Activated CD4-positive, alpha-beta T cell treated with anti-CD3 and anti-CD28 coated beads, Interleukin-2, amount 10 ng/mL, durations not matched to agents 24 days and 14 days (primary cell): ENCODE data around the gene DST. TPM values are rescaled to one million over a fixed set of nuclear protein-coding genes. Genes with fewer than 3 reads are reported as not detected.

ENCODE experiments used
- DNase-seq: peaks from one replicate; pipeline ENCODE4 v3.0.0; 2022
- H3K27ac Mint-ChIP-seq: one replicate; pipeline ENCODE4 v1.8.0; 2022; ENCODE audit warnings: mild to moderate bottlenecking, mixed read lengths
- H3K27me3 Mint-ChIP-seq: one replicate; pipeline ENCODE4 v1.8.0; 2022; ENCODE audit warnings: mixed read lengths
- H3K36me3 Mint-ChIP-seq: one replicate; pipeline ENCODE4 v1.8.0; 2022; ENCODE audit warnings: low read depth, mild to moderate bottlenecking, mixed read lengths
- H3K4me1 Mint-ChIP-seq: one replicate; pipeline ENCODE4 v1.8.0; 2021; ENCODE audit warnings: mixed read lengths
- H3K4me3 Mint-ChIP-seq: one replicate; pipeline ENCODE4 v1.8.0; 2022; ENCODE audit warnings: mild to moderate bottlenecking, moderate library complexity, mixed read lengths
- H3K9me3 Mint-ChIP-seq: one replicate; pipeline ENCODE4 v1.8.0; 2021; ENCODE audit warnings: mixed read lengths
- intact Hi-C: fragments of 100-400 bp; cut with micrococcal nuclease; formaldehyde crosslinking; loops from one replicate; pipeline ENCODE4 v1.15.1; 2023
- total RNA-seq: library from RNA; stranded (reverse); gene quantifications from 2 replicates; pipeline ENCODE4 v1.2.3, GENCODE V29; 2022

The DST gene
- total RNA-seq, 1 donor from 2014 or later: 8.0 TPM

GRCh38 chr6:56432194-56432593 is 210.5 kb downstream of the DST start:
- Mint-ChIP-seq H3K27me3 (no peaks in the 10 kb centered on the region), H3K9me3 (peaks cover 4% of the 10 kb centered on the region), H3K36me3 (no peaks in the 10 kb centered on the region), H3K4me3 (no peak overlapping the region), H3K27ac (no peak overlapping the region), H3K4me1 (no peaks in the 10 kb centered on the region)
- intact Hi-C loops: no loop called here
- DNase-seq: no peak

DNA sequence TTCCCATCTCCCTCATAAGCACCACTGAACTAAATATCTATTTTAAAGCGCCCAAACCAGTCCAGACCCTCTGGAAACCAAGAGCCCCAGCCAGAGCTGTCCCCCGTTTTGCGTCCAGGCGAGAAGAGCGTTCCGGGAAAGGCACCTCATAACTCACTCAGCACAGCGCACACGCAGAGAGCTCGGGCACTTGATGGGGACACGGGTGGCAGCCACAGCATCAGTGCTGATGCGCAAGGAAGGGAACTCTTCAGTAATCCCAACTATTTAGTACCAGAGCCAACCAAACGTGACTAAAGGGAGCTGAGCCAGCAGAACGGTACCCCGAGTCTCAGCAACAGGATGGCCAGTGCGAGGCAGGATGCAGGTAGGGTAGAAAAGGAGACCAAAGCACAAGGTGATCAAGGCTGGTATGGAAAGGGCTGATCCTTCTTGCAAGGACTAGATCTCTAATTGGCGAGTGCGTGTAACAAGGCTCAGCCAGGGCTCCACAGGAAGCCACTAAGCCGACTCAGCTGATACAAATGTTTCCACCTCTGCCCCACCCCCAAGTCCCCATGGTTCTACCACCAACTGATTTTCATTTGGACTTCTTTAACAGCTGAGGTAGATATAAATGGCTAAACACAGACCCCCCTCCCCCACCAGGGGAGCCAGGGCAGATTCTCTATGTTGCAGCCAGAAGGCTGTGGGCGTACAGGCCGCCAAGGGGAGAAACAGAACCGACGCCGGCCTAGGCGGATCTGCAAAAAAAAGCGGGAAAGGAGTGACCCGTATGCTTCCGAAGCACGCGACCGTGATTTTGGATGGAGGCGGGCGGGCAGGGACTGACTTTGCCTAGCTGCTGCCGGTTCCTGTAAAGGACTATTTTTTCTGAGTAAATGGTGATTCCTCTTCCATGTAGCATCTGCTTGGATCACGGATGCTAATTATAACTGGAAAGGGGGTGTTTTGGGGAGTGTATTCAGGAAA is 211.8 kb downstream of the DST start:
- no peaks in the 10 kb centered on the region for H3K27me3 Mint-ChIP-seq
- H3K27ac Mint-ChIP-seq: no peak overlapping the region
- H3K4me1 Mint-ChIP-seq: no peaks in the 10 kb centered on the region
- H3K4me3 Mint-ChIP-seq: no peak overlapping the region
- intact Hi-C loops: no loop called here
- no peaks in the 10 kb centered on the region for H3K9me3 Mint-ChIP-seq
- DNase-seq: no peak
- H3K36me3 Mint-ChIP-seq: no peaks in the 10 kb centered on the region

- peaks cover 4% of the 10 kb centered on the region for H3K27me3 Mint-ChIP-seq
- intact Hi-C loops: no loop called here
- no peak overlapping the region for H3K4me3 Mint-ChIP-seq
- no peaks in the 10 kb centered on the region for H3K4me1 Mint-ChIP-seq
- no peaks in the 10 kb centered on the region for H3K9me3 Mint-ChIP-seq
- no peak for DNase-seq
- H3K27ac Mint-ChIP-seq: no peak overlapping the region
- H3K36me3 Mint-ChIP-seq: no peaks in the 10 kb centered on the region
These were observed 218.1 kb downstream of the DST start for GRCh38 chr6:56424542-56425083.

DNA sequence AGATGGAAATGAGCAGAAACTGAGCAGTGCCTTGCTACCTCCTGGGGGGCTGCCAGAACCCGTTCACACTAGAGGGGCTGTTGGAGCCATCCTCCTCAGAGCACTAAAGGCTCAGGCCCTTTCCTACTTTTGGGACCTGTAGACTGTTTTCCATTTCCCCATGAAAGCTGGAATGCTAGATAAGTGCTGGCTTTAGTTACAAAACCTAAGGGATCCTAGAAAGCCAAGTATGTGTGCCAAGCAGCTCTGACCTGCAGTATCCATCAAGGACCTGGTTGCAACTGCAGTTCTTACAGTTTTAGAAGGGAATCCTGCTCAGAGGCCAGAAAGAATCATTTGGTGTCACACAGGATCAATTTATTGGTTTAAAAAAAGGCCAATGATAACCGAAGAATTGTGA is 218.6 kb downstream of the DST start:
- Mint-ChIP-seq H3K36me3 (no peaks in the 10 kb centered on the region), H3K4me3 (no peak overlapping the region), H3K27ac (no peak overlapping the region), H3K4me1 (no peaks in the 10 kb centered on the region), H3K9me3 (no peaks in the 10 kb centered on the region), H3K27me3 (peaks cover 4% of the 10 kb centered on the region)
- intact Hi-C loops: no loop called here
- no peak for DNase-seq

- Mint-ChIP-seq H3K27ac (no peak overlapping the region), H3K36me3 (no peaks in the 10 kb centered on the region), H3K4me3 (no peak overlapping the region), H3K4me1 (no peaks in the 10 kb centered on the region), H3K9me3 (no peaks in the 10 kb centered on the region), H3K27me3 (peaks cover 3% of the 10 kb centered on the region)
- intact Hi-C loops: no loop called here
- DNase-seq: no peak
These were observed 222.4 kb downstream of the DST start for GRCh38 chr6:56420296-56420695.

- intact Hi-C loops: no loop called here
- no peaks in the 10 kb centered on the region for H3K4me1 Mint-ChIP-seq
- no peak overlapping the region for H3K27ac Mint-ChIP-seq
- peaks cover 3% of the 10 kb centered on the region for H3K27me3 Mint-ChIP-seq
- no peak for DNase-seq
- H3K36me3 Mint-ChIP-seq: no peaks in the 10 kb centered on the region
- no peak overlapping the region for H3K4me3 Mint-ChIP-seq
- H3K9me3 Mint-ChIP-seq: no peaks in the 10 kb centered on the region
These were observed 223.5 kb downstream of the DST start for GRCh38 chr6:56419191-56419590.

DNA sequence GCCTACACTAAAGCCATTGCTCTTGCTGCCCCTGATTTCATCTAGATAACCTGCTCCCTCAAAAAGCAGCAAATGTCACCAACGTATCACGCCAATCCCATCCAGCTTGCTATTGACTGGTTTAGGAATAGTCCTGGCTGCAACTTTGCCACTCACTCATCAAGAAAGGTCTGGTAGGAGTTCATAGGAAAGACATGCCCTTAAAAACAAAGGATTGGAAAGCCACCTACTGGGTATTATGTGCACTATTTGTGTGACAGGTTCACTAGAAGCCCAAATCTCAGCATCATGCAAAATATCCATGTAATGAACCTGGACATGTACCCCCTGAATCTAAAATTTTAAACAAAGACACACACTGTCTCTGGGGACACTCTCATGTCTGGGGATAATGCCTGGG is 224.9 kb downstream of the DST start:
- H3K4me1 Mint-ChIP-seq: no peaks in the 10 kb centered on the region
- H3K27ac Mint-ChIP-seq: no peak overlapping the region
- no peak overlapping the region for H3K4me3 Mint-ChIP-seq
- peaks cover 4% of the 10 kb centered on the region for H3K27me3 Mint-ChIP-seq
- intact Hi-C loops: no loop called here
- H3K9me3 Mint-ChIP-seq: no peaks in the 10 kb centered on the region
- H3K36me3 Mint-ChIP-seq: no peaks in the 10 kb centered on the region
- DNase-seq: no peak

DNA sequence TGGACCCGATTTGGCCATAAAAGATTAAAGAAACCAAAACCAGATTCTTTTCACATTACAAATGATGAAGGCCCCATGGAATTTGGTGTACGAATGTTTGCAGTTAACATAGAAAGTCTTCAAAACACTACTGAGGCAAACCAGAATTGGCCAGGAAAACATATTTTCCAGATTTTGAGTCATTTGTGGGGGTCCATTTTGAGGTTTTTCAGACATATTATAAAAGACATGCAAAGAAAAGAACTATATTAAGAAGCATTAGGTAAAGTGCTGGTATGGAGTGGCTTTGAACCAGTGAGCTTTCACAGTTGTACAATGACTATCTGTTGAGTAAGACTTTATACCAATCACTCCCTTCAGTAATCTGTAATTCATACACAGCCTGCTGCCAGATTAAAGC is 226.4 kb downstream of the DST start:
- no peaks in the 10 kb centered on the region for H3K9me3 Mint-ChIP-seq
- H3K4me3 Mint-ChIP-seq: no peak overlapping the region
- no peak overlapping the region for H3K27ac Mint-ChIP-seq
- H3K27me3 Mint-ChIP-seq: peaks cover 1% of the 10 kb centered on the region
- intact Hi-C loops: no loop called here
- H3K36me3 Mint-ChIP-seq: no peaks in the 10 kb centered on the region
- no peaks in the 10 kb centered on the region for H3K4me1 Mint-ChIP-seq
- no peak for DNase-seq

DNA sequence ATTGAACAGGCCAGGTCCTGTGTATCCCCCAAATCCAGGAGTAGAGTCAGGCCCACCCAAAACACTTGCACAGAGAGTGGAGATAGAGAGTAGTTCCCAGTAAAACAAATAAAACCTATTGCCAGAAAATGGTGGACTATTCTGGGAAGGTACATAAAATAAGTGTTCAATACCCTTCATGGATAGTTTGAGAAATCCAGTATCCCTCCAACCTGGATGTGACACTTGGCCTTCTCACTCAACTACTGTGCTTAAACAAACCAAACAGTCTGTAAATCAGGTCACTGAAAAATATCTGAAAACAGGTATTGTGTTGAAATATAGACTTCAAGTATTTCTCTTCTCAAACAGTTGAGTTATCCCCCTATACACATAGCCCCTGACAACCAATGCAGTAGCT is 233.7 kb downstream of the DST start:
- Mint-ChIP-seq H3K36me3 (no peaks in the 10 kb centered on the region), H3K4me3 (no peak overlapping the region), H3K9me3 (no peaks in the 10 kb centered on the region), H3K27me3 (peaks cover 4% of the 10 kb centered on the region), H3K27ac (no peak overlapping the region), H3K4me1 (no peaks in the 10 kb centered on the region)
- intact Hi-C loops: no loop called here
- no peak for DNase-seq
